Measurements from ENCODE around the gene MBNL2.

The MBNL2 gene

GRCh38 chr13:97403893-97404750, 182.0 kb downstream of the MBNL2 start:
- no peak for DNase-seq (ENCODE audit: extremely low read depth in 1 of 2, low read depth in 1 of 2)

DNA sequence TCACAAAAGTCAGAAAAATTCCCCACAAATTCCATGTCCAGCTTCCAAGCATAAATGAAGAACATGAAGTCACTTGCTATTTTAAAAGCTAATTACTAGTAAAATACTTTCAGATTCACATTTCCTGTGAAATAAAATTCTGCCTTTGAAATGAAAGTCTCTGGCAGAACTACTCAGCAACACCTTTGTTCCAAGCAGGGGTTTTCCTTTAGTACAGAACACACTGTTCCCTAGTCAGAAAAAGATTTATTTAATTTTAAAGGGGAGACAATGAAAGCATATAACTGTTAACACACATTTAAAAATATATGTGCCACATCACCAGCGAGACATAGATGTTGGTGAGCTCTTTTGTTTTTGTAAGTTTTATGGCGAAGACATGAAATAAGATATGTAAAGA, 185.4 kb downstream of the MBNL2 start:
- DNase-seq (ENCODE audit: extremely low read depth in 1 of 2, low read depth in 1 of 2) = no peak

DNA sequence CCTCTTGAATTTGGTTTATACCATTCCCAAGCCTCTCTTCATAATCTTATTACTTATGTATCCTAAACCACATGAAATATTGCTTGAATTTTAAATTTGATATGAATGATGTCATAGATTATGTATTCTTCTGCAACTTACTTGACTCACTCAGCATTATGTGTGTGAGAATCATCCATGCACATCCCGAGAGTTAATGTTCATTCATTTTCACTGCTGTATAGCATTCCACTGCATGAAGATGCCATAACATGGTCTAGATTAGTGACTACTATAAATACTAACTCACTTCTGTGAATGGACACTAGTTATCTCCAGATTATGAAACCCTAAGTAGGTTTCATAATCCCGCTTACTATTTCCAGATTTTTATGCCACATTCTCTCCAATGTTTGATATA, 186.8 kb downstream of the MBNL2 start:
- no peak for DNase-seq (ENCODE audit: extremely low read depth in 1 of 2, low read depth in 1 of 2)

- DNase-seq (ENCODE audit: extremely low read depth in 1 of 2, low read depth in 1 of 2) = no peak
These were observed 189.9 kb downstream of the MBNL2 start for GRCh38 chr13:97411984-97412383.

- DNase-seq (ENCODE audit: extremely low read depth in 1 of 2, low read depth in 1 of 2) = no peak
These were observed 191.6 kb downstream of the MBNL2 start for GRCh38 chr13:97413694-97414093.

DNA sequence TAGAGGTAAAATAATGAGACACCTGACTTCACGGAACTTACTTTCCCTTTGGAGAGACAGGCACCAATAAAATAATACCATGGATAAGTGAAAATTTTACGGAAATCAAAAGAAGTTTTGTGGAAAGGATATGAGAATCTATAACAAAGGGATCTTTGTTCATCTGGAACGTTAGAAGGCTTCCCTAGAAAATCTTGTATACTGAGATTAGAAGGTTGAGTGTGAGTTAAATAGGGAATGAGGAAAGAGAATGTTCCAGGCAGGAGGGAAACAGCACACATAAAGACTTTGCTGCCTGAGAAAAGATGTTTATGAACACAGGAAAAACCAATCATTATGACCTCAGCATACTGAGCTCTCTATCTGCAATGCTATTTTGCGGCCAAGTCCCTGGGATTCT, 192.3 kb downstream of the MBNL2 start:
- no peak for DNase-seq (ENCODE audit: extremely low read depth in 1 of 2, low read depth in 1 of 2)

- no peak for DNase-seq (ENCODE audit: extremely low read depth in 1 of 2, low read depth in 1 of 2)
These were observed 195.6 kb downstream of the MBNL2 start for GRCh38 chr13:97417698-97418097.

DNA sequence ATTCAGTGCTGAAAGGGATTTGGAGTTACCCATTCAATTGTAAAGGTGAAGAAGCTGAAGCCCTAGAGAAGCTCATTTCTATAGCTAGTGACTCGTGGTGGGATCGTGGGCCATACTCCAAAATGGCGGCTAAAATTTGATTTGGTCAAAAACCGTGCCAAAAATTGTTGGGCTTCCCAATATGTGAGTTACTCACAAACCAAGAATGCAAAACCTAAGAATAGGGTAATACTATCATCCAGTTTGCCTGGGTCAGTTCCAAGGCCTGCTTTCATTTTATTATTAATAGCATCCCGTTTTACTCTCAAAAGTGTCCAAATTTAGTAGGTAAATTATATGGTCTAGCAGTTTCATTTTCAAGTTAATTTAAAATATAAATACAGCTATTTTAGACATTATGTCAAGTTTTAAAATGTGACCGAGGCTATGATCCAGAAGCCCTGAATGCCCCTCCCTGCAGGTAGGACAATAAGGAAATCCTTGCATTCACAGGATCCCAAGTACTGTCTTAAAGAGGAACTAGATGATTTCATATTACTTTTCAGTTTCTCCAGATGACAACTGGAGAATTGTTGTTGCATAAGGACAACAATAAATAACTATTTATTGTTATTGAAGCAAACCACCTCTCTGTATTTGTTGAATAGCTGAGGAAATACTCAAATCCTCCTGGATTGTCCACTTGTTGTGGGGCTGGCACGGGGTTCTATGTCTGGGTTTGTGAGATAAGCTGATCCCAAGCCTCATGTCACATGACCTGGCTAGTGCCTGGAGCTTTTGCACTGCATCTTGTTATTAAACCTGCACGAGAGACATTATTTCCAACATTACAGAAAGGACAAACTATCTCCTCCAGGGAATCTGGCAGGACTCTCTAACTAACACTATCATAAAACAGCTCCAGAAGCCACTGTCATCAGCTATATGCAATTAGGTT, 200.3 kb downstream of the MBNL2 start:
- no peak for DNase-seq (ENCODE audit: extremely low read depth in 1 of 2, low read depth in 1 of 2)

- DNase-seq (ENCODE audit: extremely low read depth in 1 of 2, low read depth in 1 of 2) = no peak
These were observed 201.3 kb downstream of the MBNL2 start for GRCh38 chr13:97423300-97424045.

- no peak for DNase-seq (ENCODE audit: extremely low read depth in 1 of 2, low read depth in 1 of 2)
These were observed 203.5 kb downstream of the MBNL2 start for GRCh38 chr13:97425590-97425989.

GRCh38 chr13:97426695-97427094, 204.6 kb downstream of the MBNL2 start:
- no peak for DNase-seq (ENCODE audit: extremely low read depth in 1 of 2, low read depth in 1 of 2)

DNA sequence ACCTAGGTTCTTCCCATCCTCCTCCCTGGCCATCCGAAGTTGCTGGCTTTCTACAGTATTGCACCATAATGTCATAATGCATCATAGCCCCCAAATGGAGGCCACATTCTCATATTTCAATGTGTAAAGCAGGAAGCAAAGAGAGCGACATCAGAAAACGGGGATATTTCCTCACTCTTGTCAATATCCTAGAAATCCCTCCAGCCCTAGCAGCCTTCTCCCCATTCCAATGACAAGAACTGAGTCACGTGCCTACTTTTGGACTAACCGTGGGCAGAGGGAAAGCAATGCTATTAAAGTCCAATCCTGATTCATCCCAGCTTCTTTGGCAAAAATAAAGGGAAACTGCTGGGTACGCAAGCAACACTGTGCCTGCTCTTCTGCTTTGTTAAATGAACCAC, 207.5 kb downstream of the MBNL2 start:
- DNase-seq (ENCODE audit: extremely low read depth in 1 of 2, low read depth in 1 of 2) = no peak

GRCh38 chr13:97430296-97430695, 208.2 kb downstream of the MBNL2 start:
- no peak for DNase-seq (ENCODE audit: extremely low read depth in 1 of 2, low read depth in 1 of 2)

- no peak for DNase-seq (ENCODE audit: extremely low read depth in 1 of 2, low read depth in 1 of 2)
These were observed 209.1 kb downstream of the MBNL2 start for GRCh38 chr13:97431171-97431764.

DNA sequence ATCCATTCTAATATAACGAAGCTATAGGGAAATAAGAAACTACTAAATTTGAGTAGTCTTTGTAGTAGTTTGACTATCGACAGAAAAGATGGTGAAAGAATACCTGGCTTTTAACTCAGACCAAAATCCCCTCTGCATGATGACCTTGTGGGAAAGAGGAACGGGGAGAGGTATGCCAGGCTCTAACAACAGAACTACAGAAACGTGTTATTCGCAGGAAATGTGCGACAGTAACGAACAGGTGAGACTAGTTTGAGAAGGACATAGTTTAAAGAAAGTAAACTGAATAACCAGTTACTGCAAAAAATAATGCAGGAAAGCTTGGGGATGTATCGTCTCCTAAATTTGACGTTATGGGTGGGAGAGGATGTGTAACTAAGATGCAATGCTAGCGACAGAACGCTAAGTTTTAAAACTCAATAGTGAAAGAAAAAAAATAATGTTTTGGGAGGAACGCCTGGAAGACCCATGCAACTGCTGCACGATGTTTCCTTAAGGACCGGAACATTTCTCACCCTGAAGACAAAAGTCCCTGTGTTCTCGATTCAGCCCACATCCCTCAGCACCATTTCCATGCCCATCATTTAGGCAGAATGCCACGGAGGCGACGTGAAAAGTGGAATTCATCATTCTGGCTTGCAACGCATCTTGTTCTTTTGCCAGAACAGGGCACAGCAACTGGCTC, 210.2 kb downstream of the MBNL2 start:
- no peak for DNase-seq (ENCODE audit: extremely low read depth in 1 of 2, low read depth in 1 of 2)

- DNase-seq (ENCODE audit: extremely low read depth in 1 of 2, low read depth in 1 of 2) = peak; percentile 94 to 97
These were observed 211.0 kb downstream of the MBNL2 start for GRCh38 chr13:97432917-97433726.

GRCh38 chr13:97433727-97434396, 211.7 kb downstream of the MBNL2 start, which contains the start of gene RAP2A:
Gene RAP2A, plus strand, starts transcription at chr13:97434169. Its CDS starts 302 bp downstream, at chr13:97434471.
- peak; percentile 74 to 84 for DNase-seq (ENCODE audit: extremely low read depth in 1 of 2, low read depth in 1 of 2)

GRCh38 chr13:97434397-97435201, 212.5 kb downstream of the MBNL2 start:
- DNase-seq (ENCODE audit: extremely low read depth in 1 of 2, low read depth in 1 of 2) = peak in 1 of 2 donors; percentile 17
